IPS-NIHi11 (cell line): Measurements from ENCODE around the gene CAMSAP1.

Experiments
- DNase-seq: peaks from one replicate; pipeline ENCODE4 v3.0.0; 2012; ENCODE audit warnings: mixed read lengths, low spot score

Gene CAMSAP1

GRCh38 chr9:135941288-135941995, 34.1 kb upstream of the CAMSAP1 start:
- DNase-seq = no peak

GRCh38 chr9:135939351-135940265, 32.3 kb upstream of the CAMSAP1 start:
- no peak for DNase-seq

- DNase-seq = no peak
Measured at GRCh38 chr9:135937521-135938489, 30.5 kb upstream of the CAMSAP1 start.

- DNase-seq = no peak
Measured at GRCh38 chr9:135933114-135933513, 25.8 kb upstream of the CAMSAP1 start.

- no peak for DNase-seq
Measured at GRCh38 chr9:135932656-135933055, 25.3 kb upstream of the CAMSAP1 start.

GRCh38 chr9:135931349-135931820, 24.0 kb upstream of the CAMSAP1 start:
- no peak for DNase-seq

- no peak for DNase-seq
Measured at GRCh38 chr9:135930446-135931345, 23.4 kb upstream of the CAMSAP1 start.

GRCh38 chr9:135929656-135930445, 22.5 kb upstream of the CAMSAP1 start:
- DNase-seq = no peak

GRCh38 chr9:135928731-135929655, 21.6 kb upstream of the CAMSAP1 start:
- no peak for DNase-seq

- no peak for DNase-seq
Measured at GRCh38 chr9:135928074-135928730, 20.9 kb upstream of the CAMSAP1 start.

- DNase-seq = no peak
Measured at GRCh38 chr9:135927195-135928013, 20.1 kb upstream of the CAMSAP1 start.

- DNase-seq = no peak
Measured at GRCh38 chr9:135926402-135927194, 19.3 kb upstream of the CAMSAP1 start.

GRCh38 chr9:135925496-135926133, 18.3 kb upstream of the CAMSAP1 start:
- DNase-seq = no peak

GRCh38 chr9:135924628-135925338, 17.4 kb upstream of the CAMSAP1 start:
- peak; percentile 55 for DNase-seq

GRCh38 chr9:135923508-135923907, 16.2 kb upstream of the CAMSAP1 start:
- DNase-seq = no peak
